ENCODE results near the gene CALML6.

Gene CALML6

DNA sequence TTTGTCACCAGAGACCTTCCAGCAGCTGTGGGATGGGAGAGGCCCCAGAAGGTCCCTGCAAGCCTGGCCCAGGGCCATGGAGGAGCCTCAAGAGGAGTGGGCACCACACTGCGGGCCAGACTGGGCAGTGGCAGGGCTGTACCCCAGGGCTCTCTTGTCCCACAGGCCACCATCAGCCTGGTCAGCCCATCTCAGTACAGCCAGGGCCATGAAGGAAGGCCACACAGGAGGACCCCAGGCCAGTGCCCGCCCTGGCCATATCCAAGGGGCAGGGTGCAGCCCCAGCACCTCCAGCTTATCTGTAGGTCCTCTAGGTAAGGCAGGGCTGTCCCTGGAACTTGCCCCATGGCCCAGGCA is 21.1 kb upstream of the CALML6 start:
- Histone ChIP-seq H2AFZ (ENCODE audit: low read length) (no peak overlapping the region), H3K27ac (ENCODE audit: low read length) (no peak overlapping the region), H3K4me2 (ENCODE audit: low read depth, low read length) (no peak overlapping the region), H4K20me1 (ENCODE audit: insufficient read depth, low read length) (peaks cover 7% of the 10 kb centered on the region), H3K4me1 (ENCODE audit: low read length) (peaks cover 29% of the 10 kb centered on the region), H3K79me2 (ENCODE audit: low read length) (peaks cover 17% of the 10 kb centered on the region), H3K9ac (ENCODE audit: low read length) (no peak overlapping the region), H3K9me3 (replicated peaks; ENCODE audit: insufficient read depth, low read length) (no peaks in the 10 kb centered on the region), H3K9me2 (replicated peaks; ENCODE audit: insufficient read depth, low read length) (no peaks in the 10 kb centered on the region), H3K4me3 (ENCODE audit: low read length) (no peak overlapping the region), H3K36me3 (replicated peaks; ENCODE audit: insufficient read depth, low read length) (no peaks in the 10 kb centered on the region), H3K27me3 (replicated peaks; ENCODE audit: insufficient read depth, low read length) (no peaks in the 10 kb centered on the region), H3F3A (ENCODE audit: insufficient read depth, low read length) (peaks cover 21% of the 10 kb centered on the region)
- no peak for DNase-seq
- TF ChIP-seq EZH2phosphoT487 (IDR thresholded peaks at IDR 0.05; ENCODE audit: low read length), result no peak
- TF ChIP-seq, protein P1, sequence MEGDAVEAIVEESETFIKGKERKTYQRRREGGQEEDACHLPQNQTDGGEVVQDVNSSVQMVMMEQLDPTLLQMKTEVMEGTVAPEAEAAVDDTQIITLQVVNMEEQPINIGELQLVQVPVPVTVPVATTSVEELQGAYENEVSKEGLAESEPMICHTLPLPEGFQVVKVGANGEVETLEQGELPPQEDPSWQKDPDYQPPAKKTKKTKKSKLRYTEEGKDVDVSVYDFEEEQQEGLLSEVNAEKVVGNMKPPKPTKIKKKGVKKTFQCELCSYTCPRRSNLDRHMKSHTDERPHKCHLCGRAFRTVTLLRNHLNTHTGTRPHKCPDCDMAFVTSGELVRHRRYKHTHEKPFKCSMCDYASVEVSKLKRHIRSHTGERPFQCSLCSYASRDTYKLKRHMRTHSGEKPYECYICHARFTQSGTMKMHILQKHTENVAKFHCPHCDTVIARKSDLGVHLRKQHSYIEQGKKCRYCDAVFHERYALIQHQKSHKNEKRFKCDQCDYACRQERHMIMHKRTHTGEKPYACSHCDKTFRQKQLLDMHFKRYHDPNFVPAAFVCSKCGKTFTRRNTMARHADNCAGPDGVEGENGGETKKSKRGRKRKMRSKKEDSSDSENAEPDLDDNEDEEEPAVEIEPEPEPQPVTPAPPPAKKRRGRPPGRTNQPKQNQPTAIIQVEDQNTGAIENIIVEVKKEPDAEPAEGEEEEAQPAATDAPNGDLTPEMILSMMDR (IDR thresholded peaks at IDR 0.05; ENCODE audit: low read length), result no peak
- no peak for TF ChIP-seq EZH2 (optimal IDR thresholded peaks at IDR 0.05; ENCODE audit: low read depth, low read length)

DNA sequence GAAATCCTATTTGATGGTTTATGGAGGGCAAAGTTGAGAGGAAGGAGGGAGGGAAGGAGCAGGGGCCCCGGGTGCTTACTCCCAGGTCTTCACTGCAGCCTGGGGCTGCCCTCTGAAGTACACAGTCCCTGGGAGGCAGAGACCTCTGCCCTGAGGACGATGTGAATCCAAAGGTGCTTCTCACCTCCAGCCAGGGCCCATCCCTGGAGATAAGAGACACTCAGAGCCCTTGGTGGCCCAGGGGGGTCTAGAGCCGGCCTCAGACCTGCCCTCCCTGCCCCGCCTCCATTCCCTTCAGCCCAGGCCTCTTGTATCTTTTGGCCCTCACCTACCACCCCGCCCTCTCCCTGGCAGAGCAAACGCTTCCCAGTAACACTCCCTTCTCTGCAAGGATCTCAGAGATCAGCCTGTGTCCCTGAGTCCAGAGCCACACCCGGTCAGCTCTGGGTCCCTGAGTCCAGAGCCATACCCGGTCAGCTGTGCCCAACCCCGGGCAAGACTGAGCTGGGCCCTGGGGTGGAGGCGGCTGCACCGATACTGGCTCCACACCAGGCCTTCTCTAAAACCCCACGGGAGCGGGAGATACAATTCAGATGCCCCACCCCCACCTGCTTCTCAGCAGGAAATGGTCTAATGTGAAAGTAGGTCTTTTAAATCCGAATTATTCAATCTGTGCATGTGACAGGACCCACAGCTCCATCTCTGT is 20.6 kb upstream of the CALML6 start:
- Histone ChIP-seq H3K9ac (ENCODE audit: low read length) (no peak overlapping the region), H2AFZ (ENCODE audit: low read length) (no peak overlapping the region), H3K4me1 (ENCODE audit: low read length) (peaks cover 24% of the 10 kb centered on the region), H3K27ac (ENCODE audit: low read length) (no peak overlapping the region), H3K36me3 (replicated peaks; ENCODE audit: insufficient read depth, low read length) (no peaks in the 10 kb centered on the region), H3K9me2 (replicated peaks; ENCODE audit: insufficient read depth, low read length) (no peaks in the 10 kb centered on the region), H3K4me2 (ENCODE audit: low read depth, low read length) (no peak overlapping the region), H3K9me3 (replicated peaks; ENCODE audit: insufficient read depth, low read length) (no peaks in the 10 kb centered on the region), H3K79me2 (ENCODE audit: low read length) (peaks cover 12% of the 10 kb centered on the region), H3K27me3 (replicated peaks; ENCODE audit: insufficient read depth, low read length) (no peaks in the 10 kb centered on the region), H3F3A (ENCODE audit: insufficient read depth, low read length) (peaks cover 21% of the 10 kb centered on the region), H3K4me3 (ENCODE audit: low read length) (no peak overlapping the region), H4K20me1 (ENCODE audit: insufficient read depth, low read length) (0 out of 2 replicates have a peak, but pooled peaks cover 2% of the 10 kb centered on the region)
- no peak for DNase-seq
- no peak for TF ChIP-seq EZH2 (optimal IDR thresholded peaks at IDR 0.05; ENCODE audit: low read depth, low read length)

DNA sequence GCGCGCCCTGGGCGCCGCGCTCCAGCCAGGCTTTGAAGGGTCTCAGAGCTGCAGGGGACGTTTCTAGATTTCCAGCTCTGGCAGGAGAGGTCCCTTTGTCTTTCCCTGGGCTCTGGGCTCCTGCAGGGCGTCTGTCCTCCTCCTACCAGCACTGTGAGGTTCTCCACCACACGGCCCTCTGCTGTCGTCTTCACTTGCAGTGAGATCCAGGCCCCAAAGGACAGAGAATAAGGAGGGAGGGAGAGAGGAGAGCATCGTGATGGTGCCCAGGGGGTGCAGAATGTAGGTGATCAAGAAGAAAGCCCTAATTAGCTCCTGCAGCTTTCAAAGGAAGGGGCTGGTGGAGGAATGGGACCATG is 20.0 kb upstream of the CALML6 start:
- Histone ChIP-seq H3K27ac (ENCODE audit: low read length) (no peak overlapping the region), H4K20me1 (ENCODE audit: insufficient read depth, low read length) (no peaks in the 10 kb centered on the region), H3K27me3 (replicated peaks; ENCODE audit: insufficient read depth, low read length) (no peaks in the 10 kb centered on the region), H3K36me3 (replicated peaks; ENCODE audit: insufficient read depth, low read length) (no peaks in the 10 kb centered on the region), H3K9ac (ENCODE audit: low read length) (no peak overlapping the region), H2AFZ (ENCODE audit: low read length) (no peak overlapping the region), H3K9me2 (replicated peaks; ENCODE audit: insufficient read depth, low read length) (no peaks in the 10 kb centered on the region), H3F3A (ENCODE audit: insufficient read depth, low read length) (peaks cover 17% of the 10 kb centered on the region), H3K4me2 (ENCODE audit: low read depth, low read length) (no peak overlapping the region), H3K4me3 (ENCODE audit: low read length) (no peak overlapping the region), H3K79me2 (ENCODE audit: low read length) (peaks cover 7% of the 10 kb centered on the region), H3K9me3 (replicated peaks; ENCODE audit: insufficient read depth, low read length) (no peaks in the 10 kb centered on the region), H3K4me1 (ENCODE audit: low read length) (peaks cover 24% of the 10 kb centered on the region)
- no peak for DNase-seq
- TF ChIP-seq EZH2 (optimal IDR thresholded peaks at IDR 0.05; ENCODE audit: low read depth, low read length) (no peak), EZH2phosphoT487 (IDR thresholded peaks at IDR 0.05; ENCODE audit: low read length) (no peak)
- TF ChIP-seq, protein P1 (IDR thresholded peaks at IDR 0.05; ENCODE audit: low read length), result no peak

All from MM.1S (cell line).